ENCODE results near the gene IL20RA. TPM values are rescaled to one million over a fixed set of nuclear protein-coding genes. Genes with fewer than 3 reads are reported as not detected.
"Not testable (repeated sequence)": the region's sequence is repeated elsewhere in the genome, so short reads cannot be mapped to it uniquely, and the experiment has no call there.

Gene IL20RA
- polyA plus RNA-seq, 1 of the 3 experiments (the other 2 are of a cell fraction): 0.10 TPM

GRCh38 chr6:136960781-136961180, 84.0 kb downstream of the IL20RA start:
- ChIA-PET POLR2A (interaction anchor here (1.2 to 2.2 kb wide), 3 partner anchors 23 to 39 kb away, joined by 3 to 8 read pairs (median 3); partner anchors contain the start of gene SLC35D3), CTCF (interaction anchor here (1.1 to 1.3 kb wide), 3 partner anchors 8 to 93 kb away, joined by 3 to 4 read pairs (median 4); partner anchors contain the start of gene SLC35D3)
- TF ChIP-seq RFX5 (IDR thresholded peaks at IDR 0.05; ENCODE audit: low read length) (no peak), ZBTB33 (IDR thresholded peaks at IDR 0.05; ENCODE audit: borderline replicate concordance, low read depth) (no peak), CHD2 (IDR thresholded peaks at IDR 0.05; ENCODE audit: low read length, partially characterized antibody) (no peak), EZH2phosphoT487 (IDR thresholded peaks at IDR 0.05; ENCODE audit: borderline replicate concordance, low read depth) (no peak), TEAD4 (IDR thresholded peaks at IDR 0.05; ENCODE audit: borderline replicate concordance, insufficient read depth) (no peak), SMC3 (IDR thresholded peaks at IDR 0.05; ENCODE audit: low read depth, low read length) (no peak), FOXM1 (IDR thresholded peaks at IDR 0.05; ENCODE audit: low read depth) (no peak)
- peak overlapping the region in 1 of 2 experiments; percentile 34; a peak in 1 of 4 replicates for H3K27ac ChIP-seq (ENCODE audit: low read depth in 2 of 2, low read length in 1 of 2)
- DNase-seq: no peak
- H3F3A ChIP-seq (replicated peaks; ENCODE audit: insufficient read depth): no peaks in the 10 kb centered on the region
- no peaks in the 10 kb centered on the region for H3K36me3 ChIP-seq (replicated peaks in 1 of 2; ENCODE audit: control insufficient read depth in 1 of 2, insufficient read depth in 2 of 2, low read length in 1 of 2)
- H2AFZ ChIP-seq (ENCODE audit: low read depth): no peak overlapping the region
- no peak overlapping the region for H3K4me2 ChIP-seq
- H3K9me2 ChIP-seq: no peaks in the 10 kb centered on the region
- no peaks in the 10 kb centered on the region for H4K20me1 ChIP-seq (ENCODE audit: insufficient read depth)
- no peaks in the 10 kb centered on the region for H3K79me2 ChIP-seq (ENCODE audit: insufficient read depth)
- H3K27me3 ChIP-seq (ENCODE audit: insufficient read depth): no peaks in the 10 kb centered on the region
- WGBS (ENCODE audit: low lambda C conversion rate): 91% methylated on average over 3 of the region's 3 CpGs
- H3K4me1 ChIP-seq (ENCODE audit: control insufficient read depth in 1 of 2, insufficient read depth in 2 of 2, low read depth in 1 of 2, low read length in 1 of 2): peaks cover 0 to 19% of the 10 kb centered on the region in 2 experiments; a peak in 3 of 4 replicates
- no peaks in the 10 kb centered on the region for H3K9me3 ChIP-seq
- H3K4me3 ChIP-seq (ENCODE audit: low read depth in 2 of 2, low read length in 1 of 2): no peak overlapping the region
- no peak overlapping the region for H3K9ac ChIP-seq

GRCh38 chr6:136959935-136960334, 84.8 kb downstream of the IL20RA start:
- peak overlapping the region in 1 of 2 experiments; percentile 71; a peak in 1 of 4 replicates for H3K27ac ChIP-seq (ENCODE audit: low read depth in 2 of 2, low read length in 1 of 2)
- H3K9me2 ChIP-seq; H3K36me3 ChIP-seq (replicated peaks in 1 of 2; ENCODE audit: control insufficient read depth in 1 of 2, insufficient read depth in 2 of 2, low read length in 1 of 2); H3F3A ChIP-seq (replicated peaks; ENCODE audit: insufficient read depth); H3K79me2 ChIP-seq (ENCODE audit: insufficient read depth); H3K9ac ChIP-seq; H4K20me1 ChIP-seq (ENCODE audit: insufficient read depth); H2AFZ ChIP-seq (ENCODE audit: low read depth); H3K9me3 ChIP-seq; H3K27me3 ChIP-seq (ENCODE audit: insufficient read depth); DNase-seq; H3K4me2 ChIP-seq; H3K4me3 ChIP-seq (ENCODE audit: low read depth in 2 of 2, low read length in 1 of 2): not testable (repeated sequence)
- H3K4me1 ChIP-seq (ENCODE audit: control insufficient read depth in 1 of 2, insufficient read depth in 2 of 2, low read depth in 1 of 2, low read length in 1 of 2): peaks cover 0 to 19% of the 10 kb centered on the region in 2 experiments; a peak in 3 of 4 replicates
- 78% methylated on average over 6 of the region's 6 CpGs for WGBS (ENCODE audit: low lambda C conversion rate)
- ChIA-PET POLR2A (interaction anchor here (0.7 to 2.2 kb wide), 5 partner anchors 9 to 102 kb away, joined by 3 to 8 read pairs (median 6); partner anchors contain the start of gene SLC35D3), CTCF (interaction anchor here (0.7 to 1.3 kb wide), 3 partner anchors 9 to 459 kb away, joined by 3 to 4 read pairs (median 4); partner anchors contain the start of gene SLC35D3)

GRCh38 chr6:136959471-136959891, 85.3 kb downstream of the IL20RA start:
- H3K4me2 ChIP-seq: no peak overlapping the region
- H3K4me1 ChIP-seq (ENCODE audit: control insufficient read depth in 1 of 2, insufficient read depth in 2 of 2, low read depth in 1 of 2, low read length in 1 of 2): peaks cover 0 to 19% of the 10 kb centered on the region in 2 experiments; a peak in 3 of 4 replicates
- no peaks in the 10 kb centered on the region for H3F3A ChIP-seq (replicated peaks; ENCODE audit: insufficient read depth)
- no peaks in the 10 kb centered on the region for H3K36me3 ChIP-seq (replicated peaks in 1 of 2; ENCODE audit: control insufficient read depth in 1 of 2, insufficient read depth in 2 of 2, low read length in 1 of 2)
- ChIA-PET POLR2A (interaction anchor here (0.7 to 2.2 kb wide), 5 partner anchors 10 to 102 kb away, joined by 3 to 8 read pairs (median 6); partner anchors contain the start of gene SLC35D3), CTCF (interaction anchor here (0.7 kb wide), 1 partner anchor 458 kb away, joined by 3 read pairs; no protein-coding TSS in a partner anchor)
- H3K27ac ChIP-seq (ENCODE audit: low read depth in 2 of 2, low read length in 1 of 2): peak overlapping the region in 1 of 2 experiments; percentile 71; a peak in 2 of 4 replicates
- H3K79me2 ChIP-seq (ENCODE audit: insufficient read depth): no peaks in the 10 kb centered on the region
- no peak overlapping the region for H3K9ac ChIP-seq
- H3K27me3 ChIP-seq (ENCODE audit: insufficient read depth): no peaks in the 10 kb centered on the region
- H3K4me3 ChIP-seq (ENCODE audit: low read depth in 2 of 2, low read length in 1 of 2): no peak overlapping the region
- WGBS (ENCODE audit: low lambda C conversion rate): 64% methylated on average over 10 of the region's 14 CpGs
- no peaks in the 10 kb centered on the region for H3K9me2 ChIP-seq
- H4K20me1 ChIP-seq (ENCODE audit: insufficient read depth): no peaks in the 10 kb centered on the region
- H2AFZ ChIP-seq (ENCODE audit: low read depth): no peak overlapping the region
- no peaks in the 10 kb centered on the region for H3K9me3 ChIP-seq
- peak; percentile 36 for DNase-seq
- TF ChIP-seq GABPA (IDR thresholded peaks at IDR 0.05; ENCODE audit: low read depth) (no peak), RXRA (IDR thresholded peaks at IDR 0.05; ENCODE audit: borderline replicate concordance, low read depth) (no peak), REST (IDR thresholded peaks at IDR 0.05; ENCODE audit: low read depth, low read length) (no peak), JUND (IDR thresholded peaks at IDR 0.05) (no peak), RFX5 (IDR thresholded peaks at IDR 0.05; ENCODE audit: low read length) (no peak), SMC3 (IDR thresholded peaks at IDR 0.05; ENCODE audit: low read depth, low read length) (no peak), NFIC (IDR thresholded peaks at IDR 0.05; ENCODE audit: borderline replicate concordance) (no peak), MXI1 (IDR thresholded peaks at IDR 0.05; ENCODE audit: low read depth, low read length) (no peak), FOXM1 (IDR thresholded peaks at IDR 0.05; ENCODE audit: low read depth) (no peak), SIN3A (IDR thresholded peaks at IDR 0.05; ENCODE audit: borderline replicate concordance, low read depth, low read length) (no peak), MAX (IDR thresholded peaks at IDR 0.05; ENCODE audit: low read depth) (no peak), TCF12 (IDR thresholded peaks at IDR 0.05) (no peak)

All from SK-N-SH (cell line).